Natural killer cell treated with Interleukin-12 subunit alpha and Interleukin-12 subunit beta and Interleukin-15 and Interleukin-18, amount 100 ng/mL, for 72 hours (primary cell): ENCODE data around the gene KLHL29. TPM values are rescaled to one million over a fixed set of nuclear protein-coding genes. Genes with fewer than 3 reads are reported as not detected.
A peak's percentile ranks its signal among the peaks of the same experiment; 100 is the strongest.

Experiments used
- ATAC-seq, 2 donors: fragments of 150-1000 bp; cut with Tn5 transposase in 1 of 2; sonication (Bioruptor Pico), chemical (Tn5 transposase) in 1 of 2; 2 replicates each; pipeline ENCODE4 v1.10.0; 2021
- DNase-seq: peaks from one replicate; pipeline ENCODE4 v3.0.0; 2022; ENCODE audit warnings: low spot score
- H3K27ac Mint-ChIP-seq, 2 donors: 1 replicate in 1 of 2; 2 replicates in 1 of 2; pipeline ENCODE4 v1.8.0; 2022; ENCODE audit warnings: mixed read lengths in 2 of 2, mild to moderate bottlenecking in 1 of 2, moderate library complexity in 1 of 2
- H3K27me3 Mint-ChIP-seq, 2 donors: 1 replicate in 1 of 2; 2 replicates in 1 of 2; pipeline ENCODE4 v1.8.0; 2022; ENCODE audit warnings: mixed read lengths in 2 of 2
- H3K36me3 Mint-ChIP-seq: one replicate; pipeline ENCODE4 v1.8.0; 2022; ENCODE audit warnings: mixed read lengths
- H3K4me1 Mint-ChIP-seq, 2 donors: 1 replicate in 1 of 2; 2 replicates in 1 of 2; pipeline ENCODE4 v1.8.0; 2022; ENCODE audit warnings: low read depth in 2 of 2, mixed read lengths in 2 of 2, mild to moderate bottlenecking in 1 of 2
- H3K4me3 Mint-ChIP-seq: one replicate; pipeline ENCODE4 v1.8.0; 2022; ENCODE audit warnings: mixed read lengths
- H3K9me3 Mint-ChIP-seq: 2 replicates; pipeline ENCODE4 v1.8.0; 2022; ENCODE audit warnings: mixed read lengths
- total RNA-seq, 2 donors: library from RNA; stranded (reverse); gene quantifications; one replicate each; pipeline ENCODE4 v1.2.3, GENCODE V29; 2022

The KLHL29 gene
- total RNA-seq, 2 donors from 2014 or later, result 0.11 to 0.12 TPM

GRCh38 chr2:23379220-23379695 lies 5.7 kb upstream of the KLHL29 start:
- Mint-ChIP-seq H3K36me3 (peaks cover 3% of the 10 kb centered on the region), H3K27me3 (peaks cover 37 to 45% of the 10 kb centered on the region in 2 donors), H3K4me1 (peaks cover 13 to 25% of the 10 kb centered on the region in 2 donors), H3K4me3 (no peak overlapping the region), H3K9me3 (no peaks in the 10 kb centered on the region), H3K27ac (no peak overlapping the region)
- DNase-seq, result no peak
- no peak for ATAC-seq

DNA sequence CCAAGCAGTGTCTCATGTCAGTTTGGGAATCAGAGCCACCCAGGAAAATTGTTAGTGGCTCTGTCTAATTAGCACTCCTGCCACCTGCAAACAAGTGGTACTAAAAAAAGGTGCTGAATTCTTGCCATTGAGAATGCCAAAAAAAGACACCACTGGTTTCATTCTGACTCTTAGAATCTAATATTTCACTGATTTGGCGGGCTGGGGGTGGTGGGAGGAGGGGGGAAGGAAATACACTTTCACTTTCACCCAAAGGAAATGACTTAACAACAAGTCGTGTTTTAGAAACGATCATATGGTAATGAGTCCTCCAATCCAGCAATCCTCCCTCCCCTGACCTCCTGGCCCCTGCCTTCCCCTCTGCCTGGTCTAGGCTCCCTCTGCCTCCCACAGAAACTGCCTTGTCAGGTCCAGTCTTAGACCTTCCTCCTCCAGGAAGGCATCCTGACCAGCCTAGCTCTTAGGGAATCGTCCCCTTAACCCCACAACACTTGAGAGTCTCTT lies 4.4 kb upstream of the KLHL29 start:
- Mint-ChIP-seq H3K4me3 (peak overlapping the region; percentile 47), H3K4me1 (peaks cover 16 to 27% of the 10 kb centered on the region in 2 donors), H3K27ac (no peak overlapping the region), H3K36me3 (peaks cover 6% of the 10 kb centered on the region), H3K27me3 (peaks cover 42% of the 10 kb centered on the region in 2 donors), H3K9me3 (no peaks in the 10 kb centered on the region)
- no peak for DNase-seq
- ATAC-seq, result no peak

GRCh38 chr2:23381084-23381483 lies 3.9 kb upstream of the KLHL29 start:
- DNase-seq (no peak), ATAC-seq (no peak)
- Mint-ChIP-seq H3K36me3 (peaks cover 6% of the 10 kb centered on the region), H3K27me3 (peaks cover 38 to 43% of the 10 kb centered on the region in 2 donors), H3K9me3 (no peaks in the 10 kb centered on the region), H3K27ac (no peak overlapping the region), H3K4me3 (peak overlapping the region; percentile 47), H3K4me1 (peaks cover 16 to 25% of the 10 kb centered on the region in 2 donors)

DNA sequence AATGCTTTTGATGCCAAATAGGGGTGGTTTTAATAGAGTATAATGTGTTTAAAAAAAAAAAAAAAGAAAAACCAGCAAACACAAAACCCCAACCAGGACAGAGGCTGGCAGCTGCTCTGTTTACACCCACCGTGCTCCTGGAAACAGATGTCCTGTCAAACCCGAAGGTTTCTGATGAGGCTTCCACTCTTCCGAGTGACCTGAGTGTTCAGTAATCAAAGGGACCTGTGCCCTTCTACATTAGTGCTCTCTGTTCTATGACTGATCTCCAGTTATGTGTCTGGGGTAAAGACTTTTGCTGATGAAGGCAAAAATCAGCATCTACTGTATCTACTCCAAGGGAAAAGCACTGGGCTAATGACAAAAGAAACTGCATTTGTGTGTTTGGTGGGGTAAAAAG lies 3.5 kb upstream of the KLHL29 start:
- DNase-seq (no peak), ATAC-seq (no peak)
- H3K9me3 Mint-ChIP-seq, result no peaks in the 10 kb centered on the region
- H3K36me3 Mint-ChIP-seq, result peaks cover 6% of the 10 kb centered on the region
- peaks cover 20 to 26% of the 10 kb centered on the region in 2 donors for H3K4me1 Mint-ChIP-seq
- no peak overlapping the region for H3K27ac Mint-ChIP-seq
- no peak overlapping the region for H3K4me3 Mint-ChIP-seq
- H3K27me3 Mint-ChIP-seq, result peaks cover 40 to 47% of the 10 kb centered on the region in 2 donors

DNA sequence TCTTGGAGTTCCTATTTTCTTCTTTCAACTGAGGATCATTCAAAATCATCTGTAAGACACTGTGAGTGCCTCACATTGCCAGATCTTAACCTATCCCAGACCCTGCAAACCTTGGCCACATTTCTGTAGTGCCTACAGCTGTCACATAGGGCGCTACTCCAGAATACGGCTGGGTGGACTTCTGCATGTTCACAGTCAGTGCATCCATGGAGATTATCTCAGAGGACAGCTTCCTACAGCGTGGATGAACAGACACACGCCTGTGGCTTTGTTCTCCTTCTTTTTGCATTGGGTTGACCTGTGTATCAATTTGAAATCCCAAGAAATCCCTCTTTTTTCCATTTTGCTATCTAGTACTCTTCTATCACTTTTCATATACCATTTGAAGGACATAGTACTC lies 1.9 kb upstream of the KLHL29 start:
- ATAC-seq, result no peak
- Mint-ChIP-seq H3K4me1 (peaks cover 20% of the 10 kb centered on the region in 2 donors), H3K27me3 (peaks cover 42 to 61% of the 10 kb centered on the region in 2 donors), H3K27ac (no peak overlapping the region), H3K4me3 (no peak overlapping the region), H3K9me3 (no peaks in the 10 kb centered on the region), H3K36me3 (peaks cover 6% of the 10 kb centered on the region)
- no peak for DNase-seq

DNA sequence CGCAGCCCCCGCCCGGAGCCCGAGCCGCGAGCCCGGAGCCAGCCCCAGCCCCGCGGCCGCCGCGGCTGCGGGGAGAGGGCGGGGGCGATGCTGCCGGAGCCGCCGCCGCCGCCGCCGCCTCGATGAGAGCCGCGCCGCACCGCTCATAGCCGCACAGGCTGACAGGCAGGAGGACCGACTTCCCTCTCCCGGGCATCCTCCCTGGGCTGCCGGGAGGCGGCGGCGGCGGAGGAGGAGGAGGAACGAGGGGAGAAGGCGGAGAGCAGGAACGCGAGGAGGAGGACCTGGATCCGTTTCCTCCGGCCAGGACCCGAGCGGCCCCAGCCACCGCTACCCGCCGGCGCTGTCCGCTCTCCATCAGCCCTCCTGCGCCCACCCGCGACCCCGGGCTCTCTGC lies 370 bp downstream of the KLHL29 start:
- Mint-ChIP-seq H3K36me3 (peaks cover 6% of the 10 kb centered on the region), H3K9me3 (no peaks in the 10 kb centered on the region), H3K4me1 (peaks cover 19% of the 10 kb centered on the region in 2 donors), H3K4me3 (no peak overlapping the region), H3K27ac (no peak overlapping the region), H3K27me3 (peaks cover 58 to 83% of the 10 kb centered on the region in 2 donors)
- DNase-seq (no peak), ATAC-seq (peak; percentile 45 to 63)

GRCh38 chr2:23385748-23386338 lies 864 bp downstream of the KLHL29 start:
- ATAC-seq, result peak; percentile 25 to 28
- no peaks in the 10 kb centered on the region for H3K9me3 Mint-ChIP-seq
- peaks cover 6% of the 10 kb centered on the region for H3K36me3 Mint-ChIP-seq

GRCh38 chr2:23386339-23387220 lies 1.6 kb downstream of the KLHL29 start:
- H3K27ac Mint-ChIP-seq, result no peak overlapping the region
- peaks cover 57 to 81% of the 10 kb centered on the region in 2 donors for H3K27me3 Mint-ChIP-seq
- ATAC-seq, result no peak
- H3K9me3 Mint-ChIP-seq, result no peaks in the 10 kb centered on the region
- peaks cover 6% of the 10 kb centered on the region for H3K36me3 Mint-ChIP-seq
- DNase-seq, result no peak
- peaks cover 9 to 10% of the 10 kb centered on the region in 2 donors for H3K4me1 Mint-ChIP-seq
- H3K4me3 Mint-ChIP-seq, result peak overlapping the region; percentile 71

More at GRCh38 chr2:23385748-23386338, 864 bp downstream of the KLHL29 start:
- peak overlapping the region; percentile 71 for H3K4me3 Mint-ChIP-seq
- no peak for DNase-seq
- H3K27ac Mint-ChIP-seq, result no peak overlapping the region
- H3K27me3 Mint-ChIP-seq, result peaks cover 57 to 81% of the 10 kb centered on the region in 2 donors
- H3K4me1 Mint-ChIP-seq, result peaks cover 14% of the 10 kb centered on the region in 2 donors

DNA sequence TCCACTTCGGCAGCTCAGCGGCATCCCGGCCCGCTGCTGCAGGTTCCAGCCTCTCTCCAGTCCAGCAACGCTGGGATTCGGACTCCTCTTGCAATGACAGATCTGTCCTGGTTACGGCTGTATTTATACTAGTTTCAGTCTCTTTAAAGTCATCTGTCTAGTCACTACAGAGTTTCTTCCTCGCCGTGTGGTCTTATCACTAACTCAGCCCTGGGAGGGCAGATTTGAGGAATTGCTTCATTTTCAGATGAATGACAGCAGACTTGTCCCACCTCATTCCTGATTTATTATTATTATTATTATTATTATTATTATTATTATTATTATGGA lies 2.2 kb downstream of the KLHL29 start:
- Mint-ChIP-seq H3K27ac (no peak overlapping the region), H3K36me3 (peaks cover 6% of the 10 kb centered on the region), H3K9me3 (no peaks in the 10 kb centered on the region), H3K4me1 (peaks cover 9 to 10% of the 10 kb centered on the region in 2 donors), H3K27me3 (peaks cover 58 to 80% of the 10 kb centered on the region in 2 donors), H3K4me3 (peak overlapping the region; percentile 49)
- ATAC-seq (no peak), DNase-seq (no peak)

DNA sequence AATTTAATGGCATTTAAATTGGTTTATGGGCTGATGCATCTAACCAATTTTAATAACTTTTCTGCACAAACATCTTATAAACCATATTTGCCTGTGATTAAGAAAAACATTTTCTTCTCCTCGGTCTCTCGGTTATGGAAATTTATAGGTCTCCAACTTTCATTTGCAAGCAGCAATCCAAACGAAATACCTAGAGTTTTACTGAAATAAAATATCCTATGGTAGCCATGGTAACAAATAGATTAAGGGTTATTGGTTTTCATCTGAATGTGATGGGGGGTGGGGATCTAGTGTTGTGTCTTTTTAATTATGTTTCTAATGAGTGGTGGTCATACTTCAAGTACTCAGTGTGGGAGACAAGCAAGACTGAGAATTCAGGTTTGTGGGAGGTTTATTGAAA lies 2.9 kb downstream of the KLHL29 start:
- DNase-seq, result no peak
- no peak overlapping the region for H3K4me3 Mint-ChIP-seq
- peaks cover 9 to 10% of the 10 kb centered on the region in 2 donors for H3K4me1 Mint-ChIP-seq
- H3K27ac Mint-ChIP-seq, result no peak overlapping the region
- peaks cover 55 to 77% of the 10 kb centered on the region in 2 donors for H3K27me3 Mint-ChIP-seq
- H3K36me3 Mint-ChIP-seq, result peaks cover 6% of the 10 kb centered on the region
- ATAC-seq, result no peak
- H3K9me3 Mint-ChIP-seq, result no peaks in the 10 kb centered on the region

DNA sequence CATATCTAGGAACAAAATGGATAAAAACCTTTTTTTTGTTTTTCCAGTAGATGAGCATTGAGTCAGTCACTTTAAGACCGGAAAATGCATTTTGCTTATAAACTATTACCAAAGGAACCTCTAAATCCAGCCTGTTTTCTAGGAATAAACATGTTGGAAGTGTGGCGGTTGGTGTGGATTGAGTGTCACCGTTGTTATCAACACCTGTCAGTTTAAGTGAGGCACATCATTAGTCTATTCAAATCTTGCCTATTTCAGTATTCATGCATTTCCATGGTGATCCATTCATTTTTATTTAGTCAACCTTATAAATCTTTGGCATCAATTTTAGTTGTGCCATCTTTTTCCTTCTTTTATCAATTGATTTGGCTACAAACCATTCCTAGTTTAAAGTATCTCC lies 3.3 kb downstream of the KLHL29 start:
- no peak overlapping the region for H3K27ac Mint-ChIP-seq
- peaks cover 54 to 77% of the 10 kb centered on the region in 2 donors for H3K27me3 Mint-ChIP-seq
- peaks cover 9 to 10% of the 10 kb centered on the region in 2 donors for H3K4me1 Mint-ChIP-seq
- no peaks in the 10 kb centered on the region for H3K9me3 Mint-ChIP-seq
- H3K36me3 Mint-ChIP-seq, result peaks cover 6% of the 10 kb centered on the region
- no peak for ATAC-seq
- H3K4me3 Mint-ChIP-seq, result no peak overlapping the region
- DNase-seq, result no peak

GRCh38 chr2:23388756-23389514 lies 4.0 kb downstream of the KLHL29 start:
- Mint-ChIP-seq H3K36me3 (peaks cover 6% of the 10 kb centered on the region), H3K9me3 (no peaks in the 10 kb centered on the region), H3K27me3 (peaks cover 55 to 77% of the 10 kb centered on the region in 2 donors), H3K4me1 (peaks cover 9 to 10% of the 10 kb centered on the region in 2 donors), H3K27ac (no peak overlapping the region), H3K4me3 (no peak overlapping the region)
- DNase-seq (no peak), ATAC-seq (no peak)

DNA sequence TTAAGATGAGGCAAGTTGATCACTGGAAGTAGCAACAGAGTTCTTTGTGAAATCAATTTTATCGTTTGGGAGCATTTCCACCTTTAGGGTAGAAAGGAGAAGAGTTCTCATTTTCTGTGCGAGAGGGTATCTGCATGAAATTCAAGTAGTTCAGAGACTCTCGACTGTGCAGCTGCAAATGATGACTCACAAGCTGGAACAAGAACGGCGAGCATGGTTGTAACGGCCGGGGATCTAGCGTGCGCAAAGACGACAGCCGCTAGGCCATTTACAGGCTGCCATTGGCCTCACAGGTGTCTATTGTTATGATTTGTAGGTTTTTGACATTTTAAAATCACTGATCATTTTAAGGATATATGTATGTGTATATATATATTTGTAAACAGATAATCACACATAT lies 5.2 kb downstream of the KLHL29 start:
- H3K27ac Mint-ChIP-seq, result no peak overlapping the region
- H3K4me3 Mint-ChIP-seq, result no peak overlapping the region
- peaks cover 4% of the 10 kb centered on the region in 2 donors for H3K4me1 Mint-ChIP-seq
- no peaks in the 10 kb centered on the region for H3K9me3 Mint-ChIP-seq
- no peaks in the 10 kb centered on the region for H3K36me3 Mint-ChIP-seq
- DNase-seq (no peak), ATAC-seq (no peak)
- H3K27me3 Mint-ChIP-seq, result peaks cover 60 to 82% of the 10 kb centered on the region in 2 donors
